ENCODE measurements around the gene TMTC2.

DNA sequence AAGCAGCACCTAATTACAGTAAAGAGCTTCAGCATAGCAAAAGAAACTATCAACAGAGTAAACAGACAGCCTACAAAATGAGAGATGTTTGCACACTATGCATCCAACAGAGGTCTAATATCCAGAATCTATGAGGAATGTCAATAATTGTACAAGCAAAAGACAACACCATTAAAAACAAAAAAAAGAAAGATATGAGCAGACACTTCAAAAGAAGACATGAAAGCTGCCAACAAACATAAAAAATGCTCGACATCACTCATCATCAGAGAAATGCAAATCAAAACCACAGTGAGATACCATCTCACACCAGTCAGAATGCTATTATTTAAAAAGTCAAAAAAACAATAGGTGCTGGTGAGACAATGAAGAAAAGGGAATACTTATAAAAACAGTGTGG is 273.1 kb downstream of the TMTC2 start:
- TF ChIP-seq, protein P1, sequence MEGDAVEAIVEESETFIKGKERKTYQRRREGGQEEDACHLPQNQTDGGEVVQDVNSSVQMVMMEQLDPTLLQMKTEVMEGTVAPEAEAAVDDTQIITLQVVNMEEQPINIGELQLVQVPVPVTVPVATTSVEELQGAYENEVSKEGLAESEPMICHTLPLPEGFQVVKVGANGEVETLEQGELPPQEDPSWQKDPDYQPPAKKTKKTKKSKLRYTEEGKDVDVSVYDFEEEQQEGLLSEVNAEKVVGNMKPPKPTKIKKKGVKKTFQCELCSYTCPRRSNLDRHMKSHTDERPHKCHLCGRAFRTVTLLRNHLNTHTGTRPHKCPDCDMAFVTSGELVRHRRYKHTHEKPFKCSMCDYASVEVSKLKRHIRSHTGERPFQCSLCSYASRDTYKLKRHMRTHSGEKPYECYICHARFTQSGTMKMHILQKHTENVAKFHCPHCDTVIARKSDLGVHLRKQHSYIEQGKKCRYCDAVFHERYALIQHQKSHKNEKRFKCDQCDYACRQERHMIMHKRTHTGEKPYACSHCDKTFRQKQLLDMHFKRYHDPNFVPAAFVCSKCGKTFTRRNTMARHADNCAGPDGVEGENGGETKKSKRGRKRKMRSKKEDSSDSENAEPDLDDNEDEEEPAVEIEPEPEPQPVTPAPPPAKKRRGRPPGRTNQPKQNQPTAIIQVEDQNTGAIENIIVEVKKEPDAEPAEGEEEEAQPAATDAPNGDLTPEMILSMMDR (IDR thresholded peaks at IDR 0.05; ENCODE audit: poor library complexity): no peak
- TF ChIP-seq EZH2 (IDR thresholded peaks at IDR 0.05; ENCODE audit: borderline replicate concordance): no peak
- TF ChIP-seq EZH2phosphoT487 (IDR thresholded peaks at IDR 0.05; ENCODE audit: low read depth, severe bottlenecking, unreplicated experiment): no peak

Data from hepatocyte (in vitro differentiated cells).